SU-DHL-6 (cell line): ENCODE data around the gene ATIC.

ENCODE experiments used
- H2AFZ ChIP-seq: fragments of 200-600 bp; sonication (generic); 2 replicates; pipeline ENCODE4 v1.6.1; 2014; ENCODE audit warnings: low read depth, mild to moderate bottlenecking, moderate library complexity, mixed read lengths, antibody characterized with exemption, low read length; ENCODE audit not compliant: severe bottlenecking
- H3F3A ChIP-seq: fragments of 200-600 bp; shearing (Covaris generic); 2 replicates; pipeline ENCODE4 v1.6.0; 2016; ENCODE audit warnings: antibody characterized with exemption, mild to moderate bottlenecking; ENCODE audit not compliant: insufficient read depth
- H3K27ac ChIP-seq: fragments of 200-600 bp; sonication (generic); 2 replicates; pipeline ENCODE4 v1.5.1; 2016; ENCODE audit warnings: low read depth, mild to moderate bottlenecking, low read length, moderate library complexity, mixed read lengths
- H3K27me3 ChIP-seq: fragments of 200-600 bp; sonication (generic), shearing (Covaris generic); 2 replicates; pipeline ENCODE4 v1.6.0; 2014; ENCODE audit warnings: mild to moderate bottlenecking, low read length
- H3K36me3 ChIP-seq: fragments of 200-600 bp; sonication (generic); 2 replicates; pipeline ENCODE4 v1.6.1; 2014; ENCODE audit warnings: mild to moderate bottlenecking, low read length, mixed read lengths
- H3K4me2 ChIP-seq: fragments of 300-600, 200-600 bp; shearing (Covaris generic), sonication (generic); 2 replicates; pipeline ENCODE4 v1.6.0; 2014; ENCODE audit warnings: low read length, low read depth, mild to moderate bottlenecking; ENCODE audit not compliant: poor library complexity, severe bottlenecking
- H3K4me3 ChIP-seq: fragments of 200-600 bp; sonication (generic); 2 replicates; pipeline ENCODE4 v1.5.1; 2014; ENCODE audit warnings: antibody characterized with exemption, low read length, mild to moderate bottlenecking, mixed read lengths; ENCODE audit not compliant: insufficient read depth, poor library complexity, severe bottlenecking
- H3K79me2 ChIP-seq: fragments of 200-600 bp; sonication (generic); 2 replicates; pipeline ENCODE4 v1.6.1; 2014; ENCODE audit warnings: mild to moderate bottlenecking, low read length, moderate library complexity; ENCODE audit not compliant: insufficient read depth
- H3K9ac ChIP-seq: fragments of 200-600 bp; sonication (generic); 2 replicates; pipeline ENCODE4 v1.7.0; 2014; ENCODE audit warnings: mild to moderate bottlenecking, low read length
- H3K9me2 ChIP-seq: fragments of 200-600 bp; sonication (generic); replicated peaks from 2 replicates; pipeline ENCODE4 v1.6.1; 2014; ENCODE audit warnings: low read length; ENCODE audit not compliant: insufficient read depth
- H3K9me3 ChIP-seq: fragments of 200-600 bp; sonication (generic); 2 replicates; pipeline ENCODE4 v1.6.1; 2014; ENCODE audit warnings: low read length, mixed read lengths; ENCODE audit not compliant: insufficient read depth
- H4K20me1 ChIP-seq: fragments of 200-600 bp; sonication (generic); 2 replicates; pipeline ENCODE4 v1.6.1; 2014; ENCODE audit warnings: low read depth, mild to moderate bottlenecking, antibody characterized with exemption, low read length, moderate library complexity, mixed read lengths
- EZH2phosphoT487 ChIP-seq: fragments of 200-600 bp; sonication (generic), shearing (Covaris generic); conservative IDR thresholded peaks from 2 replicates; pipeline ENCODE4 v1.6.1; 2018; ENCODE audit warnings: mild to moderate bottlenecking, antibody characterized with exemption, low read length, moderate library complexity, mixed read lengths
- TF ChIP-seq, protein P1 (sequence below): fragments of 200-600 bp; sonication (generic); IDR thresholded peaks from one replicate; pipeline ENCODE4 v1.5.1; 2017; ENCODE audit warnings: antibody characterized with exemption, mild to moderate bottlenecking, low read length, moderate library complexity; ENCODE audit not compliant: insufficient read depth, poor library complexity, severe bottlenecking

ATIC gene

DNA sequence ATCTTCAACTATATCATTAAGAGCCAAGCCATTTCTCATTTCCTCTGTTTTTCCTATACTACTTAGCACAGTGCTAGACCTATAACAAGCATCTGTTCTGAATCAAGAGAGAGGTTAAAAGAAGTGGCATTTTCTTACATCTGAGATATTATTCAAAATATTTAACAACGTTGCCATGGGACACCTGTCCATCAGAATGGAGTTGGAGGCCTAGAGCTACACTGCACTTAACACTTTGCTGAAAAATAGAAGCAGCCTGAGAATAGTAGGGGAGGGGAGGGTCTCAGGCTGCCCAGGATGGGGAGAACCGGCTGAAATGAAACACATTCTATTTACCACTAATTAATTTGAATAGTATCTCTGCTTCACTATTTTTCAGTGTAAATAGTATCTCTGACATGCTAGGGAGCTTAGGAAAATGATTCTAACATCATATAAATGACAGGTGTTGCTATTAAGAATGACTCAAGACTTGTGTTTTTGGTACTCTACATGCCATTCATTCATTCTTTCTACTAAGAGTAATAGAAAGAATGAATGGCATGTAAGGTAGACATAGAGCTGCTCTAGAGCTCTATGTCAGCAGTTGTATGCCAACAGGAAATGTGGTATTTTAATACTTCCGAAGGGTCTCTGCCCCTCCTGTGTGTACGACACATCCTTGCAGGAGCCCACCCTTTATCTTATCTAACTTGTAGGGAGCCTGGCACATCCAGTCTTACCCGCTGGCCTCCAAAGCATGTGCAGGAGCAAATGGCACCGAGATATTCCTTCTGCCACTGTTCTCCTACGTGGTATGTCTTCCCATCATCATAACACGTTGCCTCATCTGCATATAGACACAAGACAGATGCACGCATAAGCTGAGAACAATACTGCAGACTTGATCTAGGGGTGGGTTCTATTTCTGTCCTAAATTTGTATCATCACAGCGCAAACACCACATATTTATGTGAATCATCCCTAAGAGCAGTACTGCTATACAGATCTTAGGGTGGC, 52.6 kb downstream of the ATIC start:
- no peak for TF ChIP-seq EZH2phosphoT487
- TF ChIP-seq, protein P1, sequence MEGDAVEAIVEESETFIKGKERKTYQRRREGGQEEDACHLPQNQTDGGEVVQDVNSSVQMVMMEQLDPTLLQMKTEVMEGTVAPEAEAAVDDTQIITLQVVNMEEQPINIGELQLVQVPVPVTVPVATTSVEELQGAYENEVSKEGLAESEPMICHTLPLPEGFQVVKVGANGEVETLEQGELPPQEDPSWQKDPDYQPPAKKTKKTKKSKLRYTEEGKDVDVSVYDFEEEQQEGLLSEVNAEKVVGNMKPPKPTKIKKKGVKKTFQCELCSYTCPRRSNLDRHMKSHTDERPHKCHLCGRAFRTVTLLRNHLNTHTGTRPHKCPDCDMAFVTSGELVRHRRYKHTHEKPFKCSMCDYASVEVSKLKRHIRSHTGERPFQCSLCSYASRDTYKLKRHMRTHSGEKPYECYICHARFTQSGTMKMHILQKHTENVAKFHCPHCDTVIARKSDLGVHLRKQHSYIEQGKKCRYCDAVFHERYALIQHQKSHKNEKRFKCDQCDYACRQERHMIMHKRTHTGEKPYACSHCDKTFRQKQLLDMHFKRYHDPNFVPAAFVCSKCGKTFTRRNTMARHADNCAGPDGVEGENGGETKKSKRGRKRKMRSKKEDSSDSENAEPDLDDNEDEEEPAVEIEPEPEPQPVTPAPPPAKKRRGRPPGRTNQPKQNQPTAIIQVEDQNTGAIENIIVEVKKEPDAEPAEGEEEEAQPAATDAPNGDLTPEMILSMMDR, result no peak
- Histone ChIP-seq H3K4me2 (no peak overlapping the region), H3K36me3 (peaks cover 2% of the 10 kb centered on the region; the same call in 1 of the 2 replicates), H3F3A (no peaks in the 10 kb centered on the region), H3K4me3 (no peak overlapping the region), H3K79me2 (no peaks in the 10 kb centered on the region), H4K20me1 (no peaks in the 10 kb centered on the region), H2AFZ (no peak overlapping the region), H3K27me3 (no peaks in the 10 kb centered on the region), H3K9ac (no peak overlapping the region), H3K27ac (no peak overlapping the region), H3K9me2 (no peaks in the 10 kb centered on the region), H3K9me3 (no peaks in the 10 kb centered on the region)

DNA sequence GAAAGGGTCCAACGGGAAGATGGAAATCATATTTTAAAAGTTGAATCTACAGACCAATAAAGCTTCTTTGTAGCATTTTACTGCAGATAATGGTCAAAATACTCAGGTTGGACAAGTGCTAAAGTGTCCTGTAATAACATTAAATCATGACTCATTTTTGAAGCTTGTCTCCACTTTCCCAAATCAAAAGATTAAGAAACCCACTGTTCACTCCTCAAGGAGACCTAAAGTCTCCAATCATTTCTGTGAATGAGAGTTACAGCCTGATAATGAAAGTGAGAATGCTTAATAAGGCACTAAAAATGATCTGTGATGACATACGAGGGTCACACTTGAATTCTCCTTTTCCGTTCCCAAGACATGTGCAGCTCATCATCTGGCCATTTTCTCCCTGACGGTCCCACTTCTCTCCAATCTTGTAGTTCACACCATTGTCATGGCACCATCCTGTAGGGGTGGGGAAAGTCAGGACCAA, 53.4 kb downstream of the ATIC start:
- Histone ChIP-seq H3K27me3 (no peaks in the 10 kb centered on the region), H3K9me3 (no peaks in the 10 kb centered on the region), H3K79me2 (no peaks in the 10 kb centered on the region), H3K36me3 (no peaks in the 10 kb centered on the region; the same call in 1 of the 2 replicates), H3K4me2 (no peak overlapping the region), H3K9me2 (no peaks in the 10 kb centered on the region), H3K9ac (no peak overlapping the region), H3K4me3 (no peak overlapping the region), H2AFZ (no peak overlapping the region), H3F3A (no peaks in the 10 kb centered on the region), H4K20me1 (no peaks in the 10 kb centered on the region), H3K27ac (no peak overlapping the region)
- TF ChIP-seq, protein P1, result no peak
- no peak for TF ChIP-seq EZH2phosphoT487

DNA sequence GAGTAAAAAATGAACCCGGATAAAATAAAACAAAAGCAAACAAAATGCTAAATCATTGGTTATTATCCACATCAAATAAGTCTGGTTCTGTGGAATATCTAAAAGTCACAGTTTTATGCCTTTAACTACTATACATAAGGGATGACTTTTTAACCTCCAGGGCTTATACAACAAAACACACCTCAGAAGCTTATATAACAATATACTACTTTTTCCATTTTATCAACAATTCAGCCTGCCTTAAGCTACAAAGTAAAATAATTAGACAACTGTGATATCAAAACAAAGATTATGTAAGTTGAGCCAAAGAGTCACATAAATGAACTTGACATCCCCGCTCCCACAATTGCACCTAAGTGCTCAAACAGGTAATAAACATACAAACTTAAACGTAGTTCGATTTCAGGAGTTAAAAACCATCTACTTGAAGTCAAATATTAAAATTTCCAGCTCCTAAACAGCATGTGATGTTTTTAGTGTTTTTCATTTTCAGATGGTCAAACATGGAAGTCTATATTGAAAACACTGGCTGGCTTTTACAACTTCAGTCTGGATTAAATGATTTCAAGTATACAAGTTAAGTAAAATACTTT, 54.7 kb downstream of the ATIC start:
- Histone ChIP-seq H3K4me2 (no peak overlapping the region), H4K20me1 (no peaks in the 10 kb centered on the region), H3K27ac (no peak overlapping the region), H3K36me3 (no peaks in the 10 kb centered on the region), H2AFZ (no peak overlapping the region), H3K9me3 (no peaks in the 10 kb centered on the region), H3K9me2 (no peaks in the 10 kb centered on the region), H3K4me3 (no peak overlapping the region), H3K79me2 (no peaks in the 10 kb centered on the region), H3K9ac (no peak overlapping the region), H3F3A (no peaks in the 10 kb centered on the region), H3K27me3 (no peaks in the 10 kb centered on the region)
- TF ChIP-seq EZH2phosphoT487, result no peak
- TF ChIP-seq, protein P1, result no peak
